ENCODE results near the gene DHRS4L2.
"Not testable (repeated sequence)": the region's sequence is repeated elsewhere in the genome, so short reads cannot be mapped to it uniquely, and the experiment has no call there.

DNA sequence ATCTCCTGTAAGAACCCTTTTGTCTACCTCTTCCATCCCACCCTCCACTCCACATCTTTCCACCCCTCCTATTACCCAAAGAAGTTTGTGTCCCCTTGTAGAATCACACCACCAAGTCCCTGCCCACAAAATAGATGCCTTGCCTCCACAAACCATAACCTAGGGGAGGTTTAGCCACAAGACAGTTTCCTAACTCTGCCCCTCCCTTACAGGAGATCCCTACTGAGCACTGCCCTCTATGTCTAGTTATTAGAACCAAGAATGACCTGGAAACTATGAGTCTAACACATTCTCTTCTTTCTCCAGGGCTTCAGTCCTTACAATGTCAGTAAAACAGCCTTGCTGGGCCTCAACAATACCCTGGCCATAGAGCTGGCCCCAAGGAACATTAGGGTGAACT is 12.3 kb downstream of the DHRS4L2 start:
- TF ChIP-seq, protein P1, sequence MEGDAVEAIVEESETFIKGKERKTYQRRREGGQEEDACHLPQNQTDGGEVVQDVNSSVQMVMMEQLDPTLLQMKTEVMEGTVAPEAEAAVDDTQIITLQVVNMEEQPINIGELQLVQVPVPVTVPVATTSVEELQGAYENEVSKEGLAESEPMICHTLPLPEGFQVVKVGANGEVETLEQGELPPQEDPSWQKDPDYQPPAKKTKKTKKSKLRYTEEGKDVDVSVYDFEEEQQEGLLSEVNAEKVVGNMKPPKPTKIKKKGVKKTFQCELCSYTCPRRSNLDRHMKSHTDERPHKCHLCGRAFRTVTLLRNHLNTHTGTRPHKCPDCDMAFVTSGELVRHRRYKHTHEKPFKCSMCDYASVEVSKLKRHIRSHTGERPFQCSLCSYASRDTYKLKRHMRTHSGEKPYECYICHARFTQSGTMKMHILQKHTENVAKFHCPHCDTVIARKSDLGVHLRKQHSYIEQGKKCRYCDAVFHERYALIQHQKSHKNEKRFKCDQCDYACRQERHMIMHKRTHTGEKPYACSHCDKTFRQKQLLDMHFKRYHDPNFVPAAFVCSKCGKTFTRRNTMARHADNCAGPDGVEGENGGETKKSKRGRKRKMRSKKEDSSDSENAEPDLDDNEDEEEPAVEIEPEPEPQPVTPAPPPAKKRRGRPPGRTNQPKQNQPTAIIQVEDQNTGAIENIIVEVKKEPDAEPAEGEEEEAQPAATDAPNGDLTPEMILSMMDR (conservative IDR thresholded peaks at IDR 0.05 in 1 of 2, IDR thresholded peaks at IDR 0.05 in 1 of 2; ENCODE audit: extremely low read depth in 1 of 2, insufficient read depth in 1 of 2, low read depth in 1 of 2, low read length in 2 of 2): not testable (repeated sequence)
- TF ChIP-seq EZH2 (IDR thresholded peaks at IDR 0.05; ENCODE audit: borderline replicate concordance, low read length): not testable (repeated sequence)

Measured in mammary epithelial cell (primary cell).